ENCODE measurements around the gene CUL1.

- TF ChIP-seq EZH2 (IDR thresholded peaks at IDR 0.05; ENCODE audit: low read length, unreplicated experiment) (no peak), CTCF (conservative IDR thresholded peaks at IDR 0.05; ENCODE audit: low read depth, low read length) (no peak)
Measured at GRCh38 chr7:148699024-148699781, 500 bp downstream of the CUL1 start.

Data from PC-3 (cell line).